Gastrocnemius medialis (tissue), 4 donors: Measurements from ENCODE around the gene OR1E2. TPM values are rescaled to one million over a fixed set of nuclear protein-coding genes. Genes with fewer than 3 reads are reported as not detected.
"Not testable (repeated sequence)": the region's sequence is repeated elsewhere in the genome, so short reads cannot be mapped to it uniquely, and the experiment has no call there.

Experiments used
- ATAC-seq, 2 donors: fragments of 150-250 bp; one replicate each; pipeline ENCODE4 v1.9.1; 2016
- DNase-seq, 2 donors: peaks; one replicate each; pipeline ENCODE4 v3.0.0-alpha.2; 2019
- H3K27ac ChIP-seq, 4 donors: fragments of 200-600 bp; sonication (generic); 1 replicate in 1 of 4; 2 replicates in 3 of 4; pipeline ENCODE4 v1.5.1; 2016 to 2018; ENCODE audit warnings: mild to moderate bottlenecking in 2 of 4, moderate library complexity in 1 of 4
- H3K27me3 ChIP-seq, 3 donors: fragments of 200-600 bp; sonication (generic) in 2 of 3; 1 replicate in 1 of 3; 2 replicates in 2 of 3; pipeline versions ENCODE4 v1.5.1 to v1.6.0; 2016 to 2019; ENCODE audit warnings: mild to moderate bottlenecking in 1 of 3, moderate library complexity in 1 of 3
- H3K36me3 ChIP-seq, 2 donors: fragments of 200-600 bp; sonication (generic) in 1 of 2; one replicate each; pipeline ENCODE4 v1.5.1; 2017 to 2018
- H3K4me1 ChIP-seq, 2 donors: fragments of 200-600 bp; sonication (generic) in 1 of 2; one replicate each; pipeline ENCODE4 v1.5.1; 2016 to 2017; ENCODE audit warnings: mild to moderate bottlenecking in 2 of 2
- H3K4me3 ChIP-seq, 4 donors: fragments of 200-600 bp; sonication (generic) in 3 of 4; 1 replicate in 1 of 4; 2 replicates in 3 of 4; pipeline ENCODE4 v1.5.1; 2016 to 2019; ENCODE audit warnings: mild to moderate bottlenecking in 2 of 4
- H3K9me3 ChIP-seq, 3 donors: fragments of 200-600 bp; sonication (generic) in 2 of 3; 1 replicate in 1 of 3; 2 replicates in 2 of 3; pipeline ENCODE4 v1.5.1; 2016 to 2019
- CTCF ChIP-seq, 5 experiments: fragments of 450-650 bp in 3 of 5; fragments of 200-600 bp in 2 of 5; sonication (generic) in 2 of 5; IDR thresholded peaks in 4 of 5; conservative IDR thresholded peaks in 1 of 5; 1 replicate in 4 of 5; 2 replicates in 1 of 5; pipeline ENCODE4 v1.5.1; 2016 to 2019; ENCODE audit warnings: antibody characterized with exemption in 5 of 5, mild to moderate bottlenecking in 3 of 5, moderate library complexity in 3 of 5
- POLR2A ChIP-seq, 2 donors: fragments of 450-650 bp; IDR thresholded peaks; one replicate each; pipeline ENCODE4 v1.6.1; 2017; ENCODE audit warnings: antibody characterized with exemption in 2 of 2, mild to moderate bottlenecking in 2 of 2, moderate library complexity in 2 of 2
- in situ Hi-C, 4 donors: fragments of 200-750 bp; cut with MboI; loops; one replicate each; pipeline versions ENCODE4 v1.15.0 to v1.8.0; 2017; ENCODE audit warnings: low sequenced_read_pairs in 4 of 4
- intact Hi-C: fragments of 100-400 bp; cut with DNase I; formaldehyde crosslinking; loops from one replicate; pipeline ENCODE4 v1.15.1; 2023; ENCODE audit warnings: low total_unique reads
- total RNA-seq, 4 donors: library from RNA; depleted of rRNA; stranded (reverse); fragments of >200 nt; gene quantifications; one replicate each; pipeline versions ENCODE4 v1.1.0 to v1.2.3, GENCODE V29; 2016

OR1E2 gene
- total RNA-seq, 4 donors from 2014 or later, result 0.49 TPM; not detected in 3

DNA sequence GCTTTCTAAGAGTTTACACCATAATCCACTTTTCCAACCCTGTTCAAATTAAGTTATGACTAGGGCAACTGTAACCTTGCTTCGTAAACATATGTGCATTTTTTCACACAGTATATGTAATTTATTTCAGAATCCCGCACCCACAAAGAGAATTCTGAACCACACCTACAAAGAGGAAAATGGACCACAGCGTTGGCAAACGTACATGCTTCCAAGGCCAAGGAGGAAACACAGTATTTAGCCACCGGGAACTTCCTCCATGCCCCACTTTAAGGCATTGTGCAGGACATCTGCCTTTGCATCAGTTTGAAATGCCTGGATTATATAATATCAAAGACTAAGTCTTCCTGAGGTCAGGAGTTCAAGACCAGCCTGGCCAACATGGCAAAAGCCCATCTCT lies 35.9 kb upstream of the OR1E2 start:
- H3K36me3 ChIP-seq, result no peaks in the 10 kb centered on the region
- H3K9me3 ChIP-seq, result no peaks in the 10 kb centered on the region
- H3K4me3 ChIP-seq, result no peak overlapping the region
- ATAC-seq, result no peak
- in situ Hi-C loops (loop anchor here in 1 of 4 donors (25.0 kb wide), 1 partner anchor 107 kb away; no protein-coding TSS in a partner anchor), intact Hi-C loops (no loop called here)
- no peaks in the 10 kb centered on the region for H3K27me3 ChIP-seq
- no peak overlapping the region for H3K27ac ChIP-seq
- TF ChIP-seq POLR2A (IDR thresholded peaks at IDR 0.05), result no peak
- TF ChIP-seq CTCF (IDR thresholded peaks at IDR 0.05 in 4 of 5, conservative IDR thresholded peaks at IDR 0.05 in 1 of 5), result no peak
- DNase-seq, result no peak
- peaks cover under 1 to 6% of the 10 kb centered on the region in 2 donors for H3K4me1 ChIP-seq

GRCh38 chr17:3466355-3466754 lies 32.7 kb upstream of the OR1E2 start:
- H3K4me1 ChIP-seq, H3K27ac ChIP-seq, H3K9me3 ChIP-seq, H3K27me3 ChIP-seq, intact Hi-C loops, DNase-seq, ATAC-seq, H3K4me3 ChIP-seq, H3K36me3 ChIP-seq: not testable (repeated sequence)
- in situ Hi-C loops, result loop anchor here in 1 of 4 donors (25.0 kb wide), 1 partner anchor 104 kb away; no protein-coding TSS in a partner anchor

DNA sequence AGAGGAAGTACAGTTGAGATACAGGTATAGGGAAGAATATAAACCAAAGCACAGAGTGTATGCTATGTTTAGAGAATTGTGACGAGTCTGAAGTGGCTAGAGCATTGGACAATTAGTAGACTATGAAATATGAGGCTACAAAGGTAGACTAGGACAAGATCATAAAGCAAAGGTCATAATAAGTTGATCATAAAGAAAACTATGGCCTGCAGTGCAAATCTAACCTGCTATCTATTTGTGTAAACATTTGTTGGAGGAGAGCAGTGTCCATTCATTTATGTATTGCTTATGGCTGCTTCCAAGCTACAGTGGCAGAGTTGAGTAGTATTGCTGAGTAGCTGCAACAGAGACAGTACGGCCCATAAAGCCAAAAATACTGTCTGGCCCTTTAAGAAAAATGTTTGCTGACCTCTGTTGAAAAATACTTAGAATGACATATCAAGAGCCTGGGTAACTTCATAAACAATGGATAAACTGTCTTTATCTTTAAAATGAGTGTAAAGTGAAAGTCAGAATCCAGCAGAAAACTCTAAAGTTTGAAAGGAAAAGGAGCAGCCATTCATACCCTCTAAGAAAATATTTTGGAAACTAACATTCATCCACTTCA lies 14.5 kb upstream of the OR1E2 start:
- Histone ChIP-seq H3K9me3 (no peaks in the 10 kb centered on the region), H3K4me1 (no peaks in the 10 kb centered on the region), H3K36me3 (no peaks in the 10 kb centered on the region), H3K27me3 (no peaks in the 10 kb centered on the region), H3K4me3 (no peak overlapping the region), H3K27ac (no peak overlapping the region)
- DNase-seq (no peak), ATAC-seq (no peak)
- no peak for TF ChIP-seq CTCF (IDR thresholded peaks at IDR 0.05 in 4 of 5, conservative IDR thresholded peaks at IDR 0.05 in 1 of 5)
- no peak for TF ChIP-seq POLR2A (IDR thresholded peaks at IDR 0.05)
- intact Hi-C loops, result no loop called here
- in situ Hi-C loops, result no loop called here

DNA sequence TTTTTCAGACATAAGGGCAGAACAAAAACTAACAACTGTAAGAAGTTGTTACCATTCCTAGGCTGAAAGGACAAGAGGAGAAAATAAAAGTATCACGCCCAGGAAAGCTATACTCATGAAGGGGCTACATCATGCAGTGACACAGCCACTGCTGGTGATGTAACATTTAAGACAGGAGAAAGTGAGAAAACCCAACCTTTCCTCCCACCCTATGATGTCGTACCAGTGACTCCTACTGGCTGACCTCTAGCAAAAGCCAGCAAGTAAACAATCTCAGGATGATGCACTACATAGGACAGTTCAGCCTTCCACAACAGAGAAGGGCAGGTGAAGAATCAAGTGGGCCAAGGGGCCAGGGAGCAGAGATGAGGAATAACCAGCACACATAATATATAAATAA lies 14.0 kb upstream of the OR1E2 start:
- Histone ChIP-seq H3K27ac (no peak overlapping the region), H3K9me3 (no peaks in the 10 kb centered on the region), H3K36me3 (no peaks in the 10 kb centered on the region), H3K4me1 (no peaks in the 10 kb centered on the region), H3K27me3 (no peaks in the 10 kb centered on the region), H3K4me3 (no peak overlapping the region)
- TF ChIP-seq POLR2A (IDR thresholded peaks at IDR 0.05) (no peak), CTCF (IDR thresholded peaks at IDR 0.05 in 4 of 5, conservative IDR thresholded peaks at IDR 0.05 in 1 of 5) (no peak)
- in situ Hi-C loops, result no loop called here
- no peak for DNase-seq
- intact Hi-C loops, result no loop called here
- no peak for ATAC-seq

DNA sequence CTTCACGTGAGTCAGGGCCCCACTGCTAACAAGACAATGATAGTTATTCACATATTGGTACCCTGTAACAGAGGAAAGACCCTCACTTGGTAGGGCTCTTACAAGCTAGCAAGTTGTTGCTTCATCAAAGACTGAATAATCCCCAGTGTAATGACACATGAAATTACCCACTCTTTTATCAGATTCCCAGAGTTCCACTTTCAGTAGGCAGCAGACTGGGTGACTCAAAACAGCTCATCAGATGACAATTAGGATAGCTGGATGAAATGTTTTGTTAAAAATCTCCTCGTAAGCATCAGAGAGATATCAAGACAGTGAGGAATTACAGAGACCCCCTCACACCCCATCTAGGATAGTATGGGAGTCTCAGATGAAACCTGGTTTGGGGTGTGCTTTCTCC lies 6.8 kb upstream of the OR1E2 start:
- H3K36me3 ChIP-seq, result no peaks in the 10 kb centered on the region
- in situ Hi-C loops, result no loop called here
- no peak overlapping the region for H3K4me3 ChIP-seq
- ATAC-seq (no peak), DNase-seq (no peak)
- H3K27me3 ChIP-seq, result no peaks in the 10 kb centered on the region
- no peak overlapping the region for H3K27ac ChIP-seq
- H3K4me1 ChIP-seq, result no peaks in the 10 kb centered on the region
- TF ChIP-seq POLR2A (IDR thresholded peaks at IDR 0.05), result no peak
- TF ChIP-seq CTCF (IDR thresholded peaks at IDR 0.05 in 4 of 5, conservative IDR thresholded peaks at IDR 0.05 in 1 of 5), result no peak
- intact Hi-C loops, result no loop called here
- no peaks in the 10 kb centered on the region for H3K9me3 ChIP-seq
